Stimulated activated CD8-positive, alpha-beta memory T cell treated with anti-CD3 and anti-CD28 coated beads, Interleukin-15, amount 100 ng/mL, for 4 hours (primary cell): ENCODE data around the gene HLA-DOB.
A peak's percentile ranks its signal among the peaks of the same experiment; 100 is the strongest.

Experiments
- DNase-seq, 2 donors: peaks; one replicate each; pipeline ENCODE4 v3.0.0-alpha.2; 2020; ENCODE audit warnings: low read depth in 2 of 2

The HLA-DOB gene

DNA sequence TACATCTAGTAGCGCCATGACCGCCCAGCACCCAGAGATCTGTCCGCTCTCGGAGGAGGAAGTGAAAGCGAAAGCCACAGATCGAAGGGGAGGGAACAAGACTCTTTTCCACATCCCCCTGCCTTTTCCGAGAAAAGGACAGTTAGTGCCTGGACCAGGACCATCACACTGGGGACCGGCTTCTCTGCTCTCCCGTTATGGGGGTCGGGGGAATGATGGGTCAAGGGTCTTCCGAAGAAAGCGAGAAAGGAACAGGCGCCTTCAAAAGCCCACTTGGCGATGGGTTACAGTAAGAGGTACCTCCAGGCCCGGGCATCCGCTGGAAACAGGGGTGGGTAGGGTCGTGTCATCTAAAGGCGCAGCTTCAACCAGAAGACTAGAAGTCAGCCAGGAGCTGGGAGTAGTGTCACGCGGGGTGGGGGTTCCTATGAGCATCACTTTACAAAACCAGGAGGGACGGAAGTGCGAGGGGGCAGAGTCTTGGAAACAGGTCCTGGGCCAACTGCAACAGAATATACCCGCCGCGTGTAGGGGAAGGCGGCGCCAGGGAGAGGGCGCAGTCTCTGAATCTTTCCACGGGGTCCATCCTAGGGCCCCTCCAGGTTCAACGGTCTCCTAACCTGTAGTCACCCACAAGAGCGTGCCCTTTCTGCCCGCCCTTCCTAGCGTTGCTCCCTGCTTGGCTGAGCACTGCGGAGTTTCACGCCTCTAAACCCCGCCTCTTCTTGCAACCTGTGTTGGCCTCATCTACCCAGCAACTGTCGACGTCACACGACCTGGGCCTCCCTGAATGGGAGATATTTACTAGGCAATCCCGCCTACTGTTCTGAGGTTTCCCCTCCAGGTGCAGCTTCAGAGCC, 27.4 kb upstream of the HLA-DOB start, which contains the start of gene PSMB8:
Gene PSMB8, minus strand, starts transcription at position 69 of the 860 bp plus-strand sequence. Its CDS starts 51 bp downstream, at position 18.
- DNase-seq, result peak; percentile 92 to 99

DNA sequence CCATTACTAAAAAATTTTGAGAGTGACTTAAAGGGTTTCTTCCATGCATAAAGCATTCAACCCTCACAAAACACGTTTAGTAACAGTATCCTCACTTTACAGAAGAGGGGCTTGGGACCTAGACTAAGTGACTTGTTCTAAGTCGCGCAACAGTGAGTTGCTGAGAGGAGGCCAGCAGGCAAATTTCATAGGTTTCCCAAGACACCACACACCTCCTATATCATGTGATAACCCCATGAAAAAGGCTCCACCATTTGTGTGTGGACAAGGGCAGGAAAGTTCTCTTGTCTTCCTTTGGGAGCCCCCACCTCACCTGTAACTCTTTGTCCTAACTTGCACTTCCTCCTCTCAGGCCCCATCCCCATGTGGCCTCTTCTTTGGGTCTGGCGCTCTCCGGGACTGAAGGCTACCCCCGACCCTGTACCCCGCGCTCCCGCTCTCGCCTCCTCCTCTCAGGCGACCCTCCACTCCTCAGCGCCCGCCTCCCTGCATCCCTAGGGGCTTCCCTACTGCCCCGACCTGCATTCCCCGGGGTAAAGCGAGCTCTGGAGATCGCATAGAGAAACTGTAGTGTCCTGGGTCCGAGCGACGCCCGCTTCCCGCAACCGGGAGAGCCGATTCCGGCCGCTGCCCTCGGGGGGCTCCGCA, 26.7 kb upstream of the HLA-DOB start:
- DNase-seq, result no peak

DNA sequence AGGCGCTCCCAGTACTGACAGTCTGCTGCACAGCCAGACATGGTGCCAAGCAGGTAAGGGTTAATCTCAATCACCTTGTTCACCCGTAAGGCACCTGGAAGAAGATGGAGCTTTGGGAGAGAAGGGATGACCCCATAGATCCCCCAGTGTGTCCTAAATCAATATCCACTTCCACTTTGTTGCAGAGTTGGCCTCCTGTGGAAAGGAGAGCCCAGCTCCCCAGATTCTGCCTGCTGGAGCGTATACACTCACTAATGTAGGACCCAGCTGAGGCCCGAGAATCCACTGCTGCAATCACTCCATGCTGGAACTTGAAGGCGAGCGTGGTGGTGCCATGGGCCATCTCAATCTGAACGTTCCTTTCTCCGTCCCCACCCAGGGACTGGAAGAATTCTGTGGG, 25.9 kb upstream of the HLA-DOB start:
- no peak for DNase-seq

DNA sequence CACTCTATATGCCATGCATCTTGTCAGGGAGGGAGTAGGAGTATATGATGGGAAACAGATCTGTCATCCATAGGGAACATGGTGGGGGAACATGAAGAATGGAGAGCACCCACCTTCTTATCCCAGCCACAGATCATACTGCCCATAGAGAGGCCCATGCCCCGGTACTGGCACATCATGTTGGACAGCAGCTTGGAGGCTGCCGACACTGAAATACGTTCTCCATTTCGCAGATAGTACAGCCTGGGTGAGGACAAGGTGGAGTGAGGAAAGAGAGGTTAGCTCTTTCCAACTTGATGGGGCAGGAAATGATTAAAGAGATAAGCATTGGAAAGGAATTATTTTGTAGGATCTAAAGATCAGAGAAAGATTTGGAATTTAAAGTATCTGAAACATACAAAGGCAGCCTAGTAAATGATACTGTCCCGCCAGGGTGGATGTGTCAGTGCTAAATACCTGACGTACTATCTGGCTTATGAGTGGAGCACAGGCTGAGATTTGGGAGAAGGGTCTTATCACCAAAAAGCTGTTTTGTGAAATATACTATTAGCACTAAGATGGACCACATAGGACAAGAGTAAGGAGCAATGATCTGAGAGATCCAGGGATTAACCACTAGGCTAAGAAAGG, 25.3 kb upstream of the HLA-DOB start:
- no peak for DNase-seq

DNA sequence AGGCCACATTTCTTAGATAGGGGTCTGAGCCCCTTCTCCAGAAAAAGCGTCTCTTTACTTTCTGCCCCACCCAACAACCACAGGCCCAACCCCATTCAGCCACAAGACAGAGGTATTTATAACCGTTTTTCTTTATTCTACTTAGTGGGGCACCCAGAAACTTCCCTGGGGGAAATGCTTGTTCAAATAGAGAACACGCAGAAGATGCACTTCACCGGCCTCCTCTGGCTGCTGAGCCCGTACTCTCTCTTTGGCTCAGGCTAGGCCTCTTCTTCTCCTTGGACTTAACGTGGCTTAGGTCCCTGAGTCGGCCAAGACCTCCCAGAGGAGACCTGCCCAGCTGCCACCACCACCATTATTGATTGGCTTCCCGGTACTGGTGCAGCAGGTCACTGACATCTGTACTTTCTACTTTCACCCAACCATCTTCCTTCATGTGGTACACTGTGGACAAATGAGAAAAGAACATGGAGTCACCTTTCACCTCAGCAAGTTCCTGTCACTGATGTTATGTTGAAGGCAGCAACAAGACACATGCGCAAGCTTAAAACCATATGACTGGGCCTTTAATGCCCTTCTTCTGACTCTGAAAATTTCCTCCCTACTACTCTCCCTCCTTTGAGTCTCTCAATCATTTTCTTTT, 23.9 kb upstream of the HLA-DOB start:
- no peak for DNase-seq

DNA sequence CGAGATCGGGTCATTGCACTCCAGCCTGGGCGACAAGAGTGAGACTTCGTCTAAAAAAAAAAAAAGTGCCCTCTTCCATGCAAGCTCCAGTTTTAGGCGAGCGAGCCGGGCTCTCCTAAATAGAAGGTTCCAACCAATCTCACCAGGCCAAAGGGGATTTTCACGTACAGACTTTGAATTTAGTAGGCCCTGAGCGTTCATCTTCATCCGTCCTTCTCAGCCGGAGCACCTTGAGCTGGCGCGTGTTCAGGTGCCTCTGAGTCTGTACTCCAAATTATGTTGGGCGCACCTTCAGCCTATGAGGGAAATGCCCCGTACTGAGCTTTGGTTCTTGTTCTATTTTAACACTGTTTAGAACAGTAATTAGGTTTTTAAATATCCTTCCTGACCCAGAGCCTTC, 22.6 kb upstream of the HLA-DOB start:
- no peak for DNase-seq

DNA sequence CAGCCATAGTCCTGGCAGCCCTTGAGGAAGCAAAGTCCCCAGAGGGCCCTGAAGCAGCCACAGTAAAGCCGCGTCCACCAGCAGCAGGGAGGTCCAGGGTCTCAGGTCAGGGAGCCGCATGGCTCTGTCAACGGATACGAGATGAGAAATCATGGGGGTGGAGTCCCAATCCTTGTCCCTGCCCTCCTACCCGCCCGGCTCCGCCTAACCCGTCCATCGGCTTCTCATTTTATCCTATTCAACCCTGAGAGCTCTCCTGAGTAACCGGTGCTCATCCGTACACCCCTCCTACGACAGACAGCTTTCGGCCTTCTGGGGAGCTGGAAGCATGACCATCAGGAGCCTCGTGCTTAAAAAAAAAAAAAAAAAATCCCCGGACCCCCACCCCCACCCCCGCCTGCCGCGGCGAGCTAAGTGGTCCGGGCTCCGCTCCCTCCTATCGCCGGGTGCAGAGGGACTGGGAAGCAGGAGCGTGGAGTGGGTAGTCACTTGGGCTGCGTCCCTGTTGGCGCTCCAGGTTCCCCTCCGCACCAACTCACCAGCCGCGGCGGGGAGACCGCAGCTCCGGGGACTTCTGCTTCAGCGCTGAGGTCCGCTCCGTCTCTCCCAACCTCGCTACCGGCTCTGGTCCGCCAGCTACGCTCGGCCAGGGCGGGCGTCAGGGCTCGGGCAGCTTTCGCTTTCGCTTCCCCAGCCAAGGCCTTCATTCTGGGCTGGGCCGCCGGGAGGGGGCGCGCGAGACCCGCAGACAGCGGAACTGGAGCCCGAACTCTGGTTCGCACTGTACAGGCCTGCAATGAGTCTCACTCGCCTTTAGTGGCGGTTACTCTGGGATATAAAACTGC, 21.5 kb upstream of the HLA-DOB start, which contains the start of gene TAP2:
Gene TAP2, minus strand, starts transcription at position 626 of the 845 bp plus-strand sequence. Its CDS starts 506 bp downstream, at position 120.
- DNase-seq, result peak; percentile 93

DNA sequence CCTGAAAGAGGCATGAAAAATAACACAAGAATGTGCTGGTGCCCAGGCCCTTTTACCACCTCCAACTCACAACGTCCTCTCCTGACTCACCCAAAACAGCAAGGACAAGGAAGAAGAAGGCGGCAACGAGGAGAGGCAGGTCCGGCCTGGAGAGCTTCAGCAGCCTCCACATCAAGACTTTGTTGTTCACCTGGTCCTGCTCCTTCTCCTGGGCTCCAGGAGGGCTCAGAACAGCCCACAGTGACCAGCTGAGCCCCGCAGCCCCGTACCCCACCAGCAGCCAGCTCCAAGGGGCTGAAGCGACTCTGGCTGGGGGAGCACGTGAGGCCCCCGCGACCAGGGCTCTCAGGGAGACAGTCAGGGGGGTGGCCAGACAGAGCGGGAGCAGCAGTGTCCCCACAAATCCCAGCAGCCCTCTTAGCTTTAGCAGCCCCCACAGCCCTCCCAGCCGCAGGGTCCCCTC, 20.9 kb upstream of the HLA-DOB start:
- DNase-seq, result no peak

DNA sequence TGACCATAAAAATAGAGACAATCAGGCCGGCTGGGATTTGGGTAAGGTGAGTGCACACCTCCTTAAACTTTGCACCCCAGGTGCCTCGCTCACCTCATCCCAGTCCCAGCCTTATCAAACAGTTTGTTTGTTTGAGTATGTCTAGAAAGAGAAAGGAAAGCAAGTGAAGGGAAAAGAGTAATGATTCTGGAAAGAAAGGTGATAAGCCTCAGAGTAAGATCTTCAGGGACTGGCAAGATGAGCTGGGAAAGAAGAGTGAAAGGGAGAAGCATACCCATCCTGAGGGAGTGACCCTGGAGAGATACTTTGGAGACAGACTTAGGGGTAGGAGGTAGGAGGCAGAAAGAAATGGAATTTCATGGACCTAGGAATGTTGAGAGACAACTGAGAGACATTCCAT, 20.1 kb upstream of the HLA-DOB start:
- DNase-seq, result no peak

DNA sequence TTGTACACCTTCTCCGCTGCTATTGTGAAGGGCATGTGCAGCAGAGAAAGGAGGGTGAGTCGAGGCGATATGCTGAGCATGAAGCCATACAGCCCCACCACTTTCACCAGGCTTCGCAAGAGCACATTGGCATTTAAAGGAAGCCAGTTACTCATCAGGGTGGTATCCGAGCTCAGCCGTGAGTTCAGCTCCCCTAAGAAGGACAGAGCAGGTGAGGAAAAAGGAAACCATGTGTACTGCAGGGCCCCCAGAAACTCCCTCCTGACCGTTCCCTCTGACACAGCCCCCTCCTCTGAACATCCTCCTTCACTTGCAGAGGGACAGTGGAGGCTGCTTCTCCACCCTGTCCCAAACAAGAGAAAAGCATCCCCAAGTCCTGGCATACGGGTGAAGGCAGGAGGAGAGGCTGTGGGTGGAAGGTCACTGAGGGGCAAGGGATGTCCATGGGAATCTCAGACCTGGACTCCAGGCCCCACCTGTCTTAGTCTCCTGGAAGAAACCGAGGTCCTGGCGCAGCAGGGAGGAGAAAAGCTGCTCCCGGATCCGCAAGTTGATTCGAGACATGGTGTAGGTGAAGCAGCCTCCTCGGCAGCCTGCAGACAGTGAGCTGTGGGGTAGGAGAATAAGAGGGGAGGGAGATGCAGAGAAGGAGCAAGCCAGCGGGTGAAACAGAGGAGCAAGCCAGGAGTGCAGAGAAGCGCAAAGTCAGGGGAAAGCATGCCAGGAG, 18.5 kb upstream of the HLA-DOB start:
- no peak for DNase-seq

DNA sequence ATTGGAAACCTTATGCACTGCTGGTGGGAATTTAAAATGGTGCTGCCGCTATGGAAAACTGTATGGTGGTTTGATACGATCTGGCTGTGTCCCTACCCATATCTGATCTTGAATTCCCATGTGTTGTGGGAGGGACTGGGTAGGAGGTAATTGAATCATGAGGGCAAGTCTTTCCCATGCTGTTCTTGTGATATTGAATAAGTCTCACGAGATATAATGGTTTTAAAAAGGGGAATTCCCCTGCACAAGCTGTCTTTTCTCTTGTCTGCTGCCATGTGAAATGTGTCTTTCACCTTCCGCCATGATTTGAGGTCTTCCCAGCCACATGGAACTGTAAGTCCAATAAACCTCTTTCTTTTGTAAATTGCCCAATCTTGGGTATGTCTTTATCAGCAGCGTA, 16.9 kb upstream of the HLA-DOB start:
- no peak for DNase-seq

DNA sequence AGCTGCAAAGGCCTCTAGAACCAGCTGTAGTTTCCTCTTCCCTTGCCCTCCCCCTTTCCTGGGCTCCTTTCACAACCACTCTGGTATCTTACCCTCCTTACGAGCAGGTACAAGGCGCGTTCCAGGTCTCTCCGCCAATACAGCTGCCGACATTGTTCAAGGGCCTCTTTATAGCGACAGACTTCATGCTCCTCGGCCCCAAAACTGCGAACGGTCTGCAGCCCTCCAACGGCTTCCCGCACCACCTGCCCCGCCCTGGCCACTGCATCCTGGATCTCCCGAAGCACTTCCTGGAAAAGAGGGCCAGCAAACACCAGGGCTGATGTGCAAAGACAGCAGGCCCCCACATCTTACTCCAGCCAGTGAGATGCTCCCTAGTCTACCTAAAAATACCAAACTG, 15.7 kb upstream of the HLA-DOB start:
- no peak for DNase-seq

DNA sequence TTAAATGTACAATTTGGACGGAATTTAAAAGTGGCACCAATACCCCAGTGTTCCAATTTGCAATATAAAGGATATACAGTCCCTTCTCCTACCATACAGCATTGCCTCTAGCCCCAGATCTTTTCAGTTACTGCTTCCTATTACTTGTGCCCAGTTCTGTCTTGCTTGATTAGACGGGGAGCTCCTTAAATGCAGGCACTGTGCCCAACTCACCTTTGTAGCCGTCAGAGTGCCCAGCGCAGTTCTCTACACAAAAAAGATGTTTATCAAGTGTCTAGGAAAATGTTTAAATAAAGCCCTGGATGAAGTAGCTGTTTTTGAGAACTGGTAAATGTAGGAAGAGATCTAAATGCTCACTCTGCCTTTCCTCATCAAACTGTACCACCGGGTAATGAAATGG, 14.1 kb upstream of the HLA-DOB start:
- no peak for DNase-seq

DNA sequence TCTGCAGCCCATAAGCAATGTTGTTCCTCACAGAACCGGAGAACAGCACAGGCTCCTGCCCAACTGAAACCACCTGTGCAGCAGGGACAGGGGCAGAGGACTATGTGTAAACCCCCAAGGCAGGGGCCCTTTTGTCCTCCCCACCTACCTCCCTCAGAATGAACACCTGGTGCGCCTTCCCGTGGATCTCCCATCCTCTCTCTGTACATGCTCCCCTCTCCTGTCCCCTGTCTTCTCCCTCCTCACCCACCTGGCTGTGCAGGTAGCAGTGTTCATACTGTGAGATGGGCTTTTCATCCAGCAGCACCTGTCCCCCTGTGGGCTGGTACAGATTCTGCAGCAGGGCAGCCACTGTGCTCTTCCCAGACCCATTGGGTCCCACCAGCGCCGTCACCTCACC, 13.2 kb upstream of the HLA-DOB start:
- DNase-seq, result no peak

DNA sequence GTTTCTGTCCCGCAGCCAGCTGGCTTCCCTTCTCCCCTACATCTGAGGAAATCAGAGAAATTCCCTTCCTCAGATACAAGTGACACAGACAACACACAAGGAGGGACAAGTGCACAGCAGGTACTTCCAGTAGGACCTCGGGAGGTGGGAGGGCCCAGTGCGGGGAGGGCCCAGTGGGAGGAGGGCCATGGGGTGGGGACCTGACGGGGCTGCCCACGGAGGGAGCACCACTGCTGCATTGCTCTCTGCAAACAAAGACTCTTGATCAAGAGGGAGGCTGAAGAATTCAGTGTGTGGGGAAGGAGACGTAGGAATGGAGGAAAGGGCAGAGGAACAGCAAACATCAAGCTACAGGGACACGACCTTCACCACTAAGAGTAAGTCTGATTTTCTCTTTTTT, 12.7 kb upstream of the HLA-DOB start:
- DNase-seq, result no peak

DNA sequence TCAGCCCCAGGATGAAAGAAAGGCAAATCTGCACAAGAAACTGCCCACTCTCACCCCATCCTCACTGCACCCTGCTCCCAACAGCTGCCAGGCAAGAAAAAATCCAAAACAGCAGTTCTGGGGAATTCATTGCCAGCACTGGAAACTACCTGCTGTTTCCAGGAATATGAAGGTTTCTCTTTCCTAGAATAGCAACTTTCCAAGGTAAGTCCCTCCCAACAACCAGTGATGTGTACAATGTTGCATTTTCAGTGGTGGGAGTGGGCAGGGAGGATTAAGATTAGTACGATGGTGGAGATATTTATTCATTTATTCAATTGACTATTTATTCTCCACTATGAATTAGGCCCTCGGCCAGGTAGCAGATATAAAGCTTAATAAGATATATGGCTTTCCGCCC, 10.2 kb upstream of the HLA-DOB start:
- DNase-seq, result no peak

DNA sequence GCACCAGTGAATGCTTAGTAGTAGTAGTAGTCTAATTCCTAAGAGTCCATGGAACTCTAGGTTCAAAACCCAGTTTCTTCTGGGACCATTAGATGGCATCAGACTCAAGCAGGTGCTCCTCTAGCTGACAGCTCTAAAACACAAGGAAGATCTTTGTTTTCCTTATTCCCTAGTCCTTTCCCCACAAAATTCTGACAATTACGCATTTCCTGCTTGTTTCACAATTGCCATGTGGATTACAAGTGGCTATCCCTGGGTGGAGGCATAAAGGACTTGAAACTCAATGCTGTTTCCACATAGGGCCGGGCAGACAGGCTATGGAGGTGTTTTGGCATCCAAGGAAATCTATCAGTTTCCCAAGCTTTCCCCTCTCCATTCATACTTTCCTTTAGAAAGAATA, 9.2 kb upstream of the HLA-DOB start:
- no peak for DNase-seq

DNA sequence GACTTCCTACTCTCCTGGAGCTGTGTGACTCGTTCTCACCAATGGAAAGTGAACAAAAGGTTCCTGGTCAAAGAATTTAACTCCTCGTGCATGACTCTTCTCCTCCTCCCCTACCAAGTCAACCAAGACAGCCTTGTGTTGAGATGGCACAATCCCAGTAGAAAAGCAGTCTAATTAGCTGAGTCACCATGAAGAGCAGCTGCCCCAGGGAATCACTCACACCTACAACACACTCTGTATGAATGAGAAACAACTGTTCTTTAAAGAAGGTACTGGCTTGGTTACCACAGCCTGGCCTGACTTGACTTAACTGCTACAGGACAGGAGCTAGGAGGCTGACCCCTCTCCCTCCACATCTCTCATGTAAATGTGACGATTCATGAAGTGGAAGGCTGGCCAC, 2.9 kb upstream of the HLA-DOB start:
- no peak for DNase-seq

DNA sequence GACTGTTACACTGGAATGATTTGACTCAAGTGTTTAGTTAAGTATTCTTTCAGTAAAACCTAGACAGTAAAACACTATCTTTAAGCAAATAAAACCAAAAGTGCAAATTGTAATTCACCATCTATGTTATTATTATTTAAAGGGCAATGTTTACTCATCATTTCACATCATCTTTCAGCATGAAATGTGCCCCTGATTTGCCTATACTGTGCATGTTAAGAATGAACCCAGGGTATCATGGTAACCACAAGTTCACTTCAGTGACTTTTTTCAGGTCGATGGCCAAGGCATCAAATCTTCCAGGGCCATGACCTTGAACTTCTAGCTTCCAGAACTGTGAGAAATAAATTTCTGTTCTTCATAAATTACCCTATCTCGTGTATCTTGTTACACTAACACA, 2.1 kb upstream of the HLA-DOB start:
- no peak for DNase-seq

DNA sequence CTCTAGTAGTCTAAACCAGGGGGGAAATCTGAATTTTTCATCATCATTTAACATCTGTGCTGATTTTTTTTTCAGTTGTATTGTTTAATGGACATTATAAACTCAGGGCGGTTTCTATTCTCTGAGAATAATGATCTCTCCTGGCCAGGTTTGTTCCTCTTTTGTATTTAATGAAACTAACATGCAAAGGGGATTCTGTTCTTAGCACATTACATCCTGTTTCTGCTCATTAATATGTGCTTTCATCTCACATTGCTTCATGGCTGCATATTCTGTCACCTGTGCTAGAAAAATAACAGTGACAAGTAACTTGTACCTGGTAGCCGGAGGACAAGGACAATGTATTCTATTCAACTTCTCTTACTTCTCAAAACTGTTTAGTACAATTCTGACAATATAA, 806 bp downstream of the HLA-DOB start:
- DNase-seq, result no peak

DNA sequence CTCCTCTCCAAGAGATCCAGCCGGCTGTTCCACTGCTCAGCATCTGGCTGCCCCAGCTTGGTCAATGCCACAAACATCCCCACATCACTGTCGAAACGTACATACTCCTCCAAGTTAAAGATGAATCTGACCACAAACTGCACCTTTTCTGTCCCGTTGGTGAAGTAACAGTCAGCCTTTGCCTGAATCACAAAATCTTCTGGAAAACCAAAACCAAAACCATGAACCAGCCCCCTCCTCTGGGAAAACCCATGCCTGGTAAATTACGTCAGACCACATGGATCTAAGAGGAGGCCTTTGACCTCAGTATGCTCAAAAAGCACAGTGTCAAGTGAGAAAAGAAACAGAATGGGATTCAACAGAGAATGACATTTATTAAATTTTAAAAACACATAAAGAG, 1.7 kb downstream of the HLA-DOB start:
- no peak for DNase-seq
